GM12874 (cell line): ENCODE measurements around the gene ZNF282.

Experiments used
- CTCF ChIP-seq: IDR thresholded peaks from 2 replicates; pipeline ENCODE4 v1.5.1; 2011; ENCODE audit warnings: low read depth, mild to moderate bottlenecking, control low read depth, low read length, moderate library complexity; ENCODE audit not compliant: insufficient read depth

The ZNF282 gene

GRCh38 chr7:149179241-149179640 is 16.1 kb upstream of the ZNF282 start:
- no peak for TF ChIP-seq CTCF

GRCh38 chr7:149180722-149181449 is 14.5 kb upstream of the ZNF282 start:
- TF ChIP-seq CTCF = no peak

DNA sequence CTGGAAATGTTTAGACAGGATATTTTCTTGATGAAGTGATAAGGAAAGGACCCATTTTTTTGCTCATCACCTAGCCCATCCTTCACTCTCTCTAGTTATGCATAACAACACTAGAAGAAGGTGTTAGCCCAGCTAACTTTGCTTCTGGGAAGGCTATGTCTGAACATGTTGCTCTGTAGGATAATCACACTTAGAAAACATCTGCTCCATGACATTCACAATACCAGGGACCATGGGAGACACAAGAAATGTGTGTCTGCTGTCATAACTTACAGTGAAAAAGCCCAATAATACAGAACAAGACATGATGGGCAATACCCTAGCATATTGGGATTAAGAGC is 13.9 kb upstream of the ZNF282 start:
- no peak for TF ChIP-seq CTCF

DNA sequence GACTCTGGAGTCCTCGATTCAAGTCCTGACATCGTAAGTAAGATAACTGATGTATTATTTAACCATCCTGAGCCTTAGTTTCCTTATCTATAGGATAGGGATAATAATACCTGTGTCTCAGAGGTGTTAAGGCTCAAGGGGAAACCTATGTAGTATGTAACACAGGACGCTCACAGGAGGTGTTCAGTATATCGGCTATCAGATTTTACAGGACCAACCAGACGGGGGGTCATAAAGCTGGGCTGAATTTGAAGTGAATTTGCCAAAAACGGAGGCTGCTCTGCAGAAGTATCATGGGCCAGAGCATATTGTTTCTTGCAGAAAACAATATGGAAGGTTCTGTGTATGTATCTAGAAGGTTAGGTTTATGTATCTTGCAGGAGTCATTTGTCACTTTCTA is 11.1 kb upstream of the ZNF282 start:
- no peak for TF ChIP-seq CTCF

GRCh38 chr7:149188213-149188612 is 7.1 kb upstream of the ZNF282 start:
- no peak for TF ChIP-seq CTCF

DNA sequence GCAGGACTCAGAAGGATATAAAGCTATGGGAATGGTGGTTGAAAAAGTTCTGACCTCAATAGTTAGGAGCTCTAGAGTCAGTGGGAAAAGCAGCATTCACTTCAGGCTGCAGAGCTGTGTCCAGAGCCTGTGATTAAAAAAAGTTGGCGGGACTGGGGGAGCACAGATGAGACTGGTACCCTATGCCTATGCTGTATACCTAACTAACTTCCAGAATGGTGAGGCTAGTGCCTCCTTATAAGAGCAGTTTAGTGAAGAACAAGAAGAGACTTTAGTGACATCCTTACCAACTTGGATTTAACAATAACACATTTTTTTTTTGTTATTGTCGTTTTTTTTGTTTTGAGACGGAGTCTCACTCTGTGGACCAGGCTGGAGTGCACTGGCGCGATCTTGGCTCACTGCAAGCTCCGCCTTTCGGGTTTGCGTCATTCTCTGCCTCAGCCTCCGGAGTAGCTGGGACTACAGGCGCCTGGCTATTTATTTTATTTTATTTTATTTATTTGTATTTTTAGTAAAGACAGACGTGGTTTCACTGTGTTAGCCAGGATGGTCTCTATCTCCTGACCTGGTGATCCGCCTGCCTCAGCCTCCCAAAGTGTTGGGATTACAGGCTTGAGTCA is 6.6 kb upstream of the ZNF282 start:
- no peak for TF ChIP-seq CTCF

GRCh38 chr7:149191851-149192250 is 3.5 kb upstream of the ZNF282 start:
- TF ChIP-seq CTCF = no peak
